ENCODE results near the gene ZC3H15.
"Not testable (repeated sequence)": the region's sequence is repeated elsewhere in the genome, so short reads cannot be mapped to it uniquely, and the experiment has no call there.

Gene ZC3H15

GRCh38 chr2:186496401-186496800, 10.3 kb downstream of the ZC3H15 start:
- DNase-seq (ENCODE audit: low spot score): no peak

- DNase-seq (ENCODE audit: low spot score): no peak
Measured at GRCh38 chr2:186497928-186498327, 11.9 kb downstream of the ZC3H15 start.

DNA sequence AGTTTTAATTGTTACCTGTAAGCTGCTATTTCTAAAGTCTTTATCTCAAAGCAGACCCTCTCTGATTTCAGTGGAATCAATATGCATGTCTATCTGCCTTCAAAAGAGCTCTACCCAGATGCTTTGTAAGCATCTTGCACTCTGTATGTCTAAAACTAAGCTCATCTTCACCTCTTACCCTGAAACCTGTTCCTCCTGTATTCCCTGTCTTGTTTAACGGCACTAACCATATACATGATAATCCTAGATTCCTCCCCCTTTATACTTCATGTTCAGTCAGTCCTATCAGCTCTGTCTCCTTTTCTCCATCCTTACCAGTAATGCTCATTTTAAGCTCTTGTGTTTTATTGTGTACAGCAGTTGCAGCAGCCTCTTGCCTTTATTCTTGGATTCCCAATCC, 12.8 kb downstream of the ZC3H15 start:
- DNase-seq (ENCODE audit: low spot score): no peak

GRCh38 chr2:186503827-186504606, 18.0 kb downstream of the ZC3H15 start:
- DNase-seq (ENCODE audit: low spot score): peak; percentile 47

- no peak for DNase-seq (ENCODE audit: low spot score)
Measured at GRCh38 chr2:186508263-186508662, 22.2 kb downstream of the ZC3H15 start.

DNA sequence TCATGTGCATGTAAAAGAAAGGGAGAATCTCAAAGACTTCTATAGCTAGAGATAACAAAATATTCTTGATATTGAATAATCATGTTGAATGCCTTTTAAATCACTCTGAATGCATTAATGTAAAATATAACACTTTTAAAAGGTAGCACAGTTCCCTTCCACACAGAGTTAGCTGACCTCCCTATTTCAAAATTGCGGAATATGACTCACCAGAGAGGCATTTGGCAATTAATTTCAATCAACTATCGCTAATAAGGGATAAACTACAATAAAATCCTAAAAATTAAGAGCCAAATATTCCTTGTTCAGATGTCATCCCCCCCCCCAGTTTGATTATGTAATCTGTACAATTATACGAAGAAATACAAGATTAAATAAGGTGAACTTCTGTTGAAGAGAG, 29.3 kb downstream of the ZC3H15 start:
- DNase-seq (ENCODE audit: low spot score): no peak

DNA sequence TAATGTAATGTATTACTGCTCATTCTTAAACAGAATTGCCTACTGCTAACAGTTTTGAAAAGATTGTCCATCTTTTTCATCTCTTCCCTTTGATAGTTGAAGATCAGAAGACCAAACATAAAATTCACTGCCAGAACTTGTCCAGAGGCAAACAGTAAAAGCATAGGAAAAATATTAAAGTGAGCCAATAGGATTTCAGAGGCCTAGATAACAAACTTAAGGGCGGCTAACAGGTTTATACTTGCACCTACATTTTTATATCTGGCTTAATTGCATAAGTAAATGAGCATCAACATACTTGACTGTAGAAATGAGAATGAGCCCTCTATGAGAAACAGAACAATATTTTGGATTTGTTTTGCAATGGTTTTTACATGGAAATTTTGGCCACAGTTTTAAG, 30.3 kb downstream of the ZC3H15 start:
- no peak for DNase-seq (ENCODE audit: low spot score)

- no peak for DNase-seq (ENCODE audit: low spot score)
Measured at GRCh38 chr2:186517090-186517489, 31.0 kb downstream of the ZC3H15 start.

GRCh38 chr2:186518291-186518690, 32.2 kb downstream of the ZC3H15 start:
- no peak for DNase-seq (ENCODE audit: low spot score)

- no peak for DNase-seq (ENCODE audit: low spot score)
Measured at GRCh38 chr2:186518945-186519344, 32.9 kb downstream of the ZC3H15 start.

DNA sequence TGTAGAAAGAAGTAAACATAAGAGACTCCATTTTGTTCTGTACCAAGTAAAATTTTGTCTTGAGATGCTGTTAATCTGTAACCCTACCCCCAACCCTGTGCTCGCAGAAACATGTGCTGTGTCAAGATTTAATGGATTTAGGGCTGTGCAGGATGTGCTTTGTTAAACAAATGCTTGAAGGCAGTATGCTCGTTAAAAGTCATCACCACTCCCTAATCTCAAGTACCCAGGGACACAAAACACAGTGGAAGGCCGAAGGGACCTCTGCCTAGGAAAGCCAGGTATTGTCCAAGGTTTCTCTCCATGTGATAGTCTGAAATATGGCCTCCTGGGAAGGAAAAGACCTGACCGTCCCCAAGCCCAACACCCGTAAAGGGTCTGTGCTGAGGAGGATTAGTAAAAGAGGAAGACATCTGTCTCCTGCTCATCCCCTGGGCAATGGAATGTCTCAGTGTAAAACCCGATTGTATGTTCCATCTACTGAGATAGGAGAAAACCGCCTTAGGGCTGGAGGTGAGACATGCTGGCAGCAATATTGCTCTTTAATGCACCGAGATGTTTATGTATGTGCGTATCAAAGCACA, 35.6 kb downstream of the ZC3H15 start:
- not testable (repeated sequence) for DNase-seq (ENCODE audit: low spot score)

DNA sequence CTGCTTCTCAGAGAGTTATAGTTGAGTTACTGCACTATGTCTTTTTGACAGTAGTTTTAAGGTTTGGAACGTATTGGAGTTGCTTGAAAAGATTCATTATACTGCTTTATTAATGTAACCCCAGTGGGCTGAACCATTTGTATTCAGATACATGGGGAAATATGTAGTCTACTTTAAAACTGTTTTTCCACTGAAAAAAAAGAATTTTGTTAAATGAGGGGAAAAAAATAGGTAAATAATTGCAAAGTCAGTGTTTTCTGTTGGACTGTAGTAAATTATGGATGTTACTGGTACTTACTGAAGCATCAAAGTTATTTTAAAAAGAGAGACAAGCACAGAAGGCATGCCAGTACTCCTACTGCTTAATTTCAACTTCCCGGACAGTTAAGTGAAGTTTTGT, 36.4 kb downstream of the ZC3H15 start:
- no peak for DNase-seq (ENCODE audit: low spot score)

DNA sequence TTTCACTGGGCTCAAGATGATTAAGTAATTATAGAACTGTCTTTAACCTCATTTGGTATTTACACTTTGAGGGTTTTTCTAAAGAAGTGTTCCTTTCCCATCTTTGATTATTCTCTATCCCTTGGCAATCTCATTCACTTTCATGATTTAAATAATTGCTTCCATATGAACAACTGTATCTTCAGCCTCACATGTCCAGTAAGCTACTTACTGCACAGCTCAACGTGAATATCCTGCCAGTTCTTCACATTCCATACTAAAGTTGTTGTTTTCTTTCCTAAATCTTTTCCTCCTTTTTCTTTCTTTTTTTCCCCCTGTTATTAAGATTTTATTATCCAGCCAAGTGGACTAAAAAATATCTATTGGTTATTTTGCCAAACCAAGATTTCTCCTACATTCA, 37.7 kb downstream of the ZC3H15 start:
- DNase-seq (ENCODE audit: low spot score): no peak

- DNase-seq (ENCODE audit: low spot score): no peak
Measured at GRCh38 chr2:186526281-186526680, 40.2 kb downstream of the ZC3H15 start.

GRCh38 chr2:186530314-186530713, 44.3 kb downstream of the ZC3H15 start:
- no peak for DNase-seq (ENCODE audit: low spot score)

GRCh38 chr2:186531257-186531775, 45.3 kb downstream of the ZC3H15 start:
- DNase-seq (ENCODE audit: low spot score): no peak

GRCh38 chr2:186532891-186533290, 46.8 kb downstream of the ZC3H15 start:
- DNase-seq (ENCODE audit: low spot score): no peak

DNA sequence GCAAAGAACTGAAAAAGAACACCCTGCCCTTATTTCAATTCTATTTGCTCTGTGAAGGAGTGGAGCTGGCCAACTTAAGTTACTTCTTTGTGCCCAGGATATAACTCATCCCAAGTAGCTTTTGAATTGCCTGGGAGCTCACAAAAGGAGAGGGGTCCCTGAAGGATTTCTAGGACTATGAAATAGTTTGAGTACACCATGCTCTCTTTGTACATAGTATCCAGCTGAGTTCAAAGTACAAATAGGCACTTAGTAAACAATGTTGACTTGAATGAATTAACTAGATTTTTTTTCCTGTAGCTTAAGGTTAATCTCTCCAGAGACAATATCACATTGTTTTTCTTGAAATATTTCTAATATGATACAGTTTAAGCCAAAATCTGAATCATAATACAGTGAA, 47.7 kb downstream of the ZC3H15 start:
- DNase-seq (ENCODE audit: low spot score): no peak

DNA sequence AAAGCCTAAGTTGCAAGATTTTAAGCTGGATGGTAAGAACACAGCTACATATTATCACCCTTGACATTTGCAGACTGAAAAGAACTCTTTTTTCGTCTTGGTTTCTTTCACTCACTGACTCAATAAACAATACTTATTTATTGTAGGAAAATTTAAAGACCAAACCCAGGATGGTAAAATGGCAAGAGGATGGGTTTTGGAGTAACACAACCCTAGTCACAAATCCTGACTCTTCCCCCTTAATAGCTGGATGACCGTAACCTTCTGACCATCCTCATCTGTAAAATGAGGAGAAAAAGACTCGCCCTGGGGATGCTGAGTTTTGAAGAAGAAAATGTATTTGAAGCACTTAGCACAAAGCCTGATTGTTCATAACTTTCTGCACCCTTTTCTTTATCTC, 48.3 kb downstream of the ZC3H15 start:
- no peak for DNase-seq (ENCODE audit: low spot score)

GRCh38 chr2:186535861-186536260, 49.8 kb downstream of the ZC3H15 start:
- peak; percentile 69 for DNase-seq (ENCODE audit: low spot score)

- no peak for DNase-seq (ENCODE audit: low spot score)
Measured at GRCh38 chr2:186537019-186537418, 51.0 kb downstream of the ZC3H15 start.

DNA sequence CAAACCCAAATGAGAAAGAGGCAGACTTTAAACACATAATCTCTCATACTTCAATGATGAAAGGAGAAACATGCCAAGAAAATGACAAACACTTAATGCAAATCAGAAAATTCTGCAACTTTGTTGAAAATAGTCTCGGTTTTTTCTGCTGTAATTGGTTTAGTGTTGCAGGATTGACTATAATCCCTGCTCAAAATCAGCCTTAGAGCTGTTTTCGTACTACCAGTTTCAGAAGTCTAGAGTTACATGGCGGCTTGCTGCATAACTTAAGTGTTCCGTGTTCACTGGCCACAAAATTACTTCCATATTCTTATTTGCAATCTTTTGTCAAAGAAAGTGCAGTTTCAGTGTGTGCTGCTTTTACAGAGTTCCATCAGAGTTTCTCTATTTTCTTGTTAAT, 54.9 kb downstream of the ZC3H15 start:
- no peak for DNase-seq (ENCODE audit: low spot score)

- no peak for DNase-seq (ENCODE audit: low spot score)
Measured at GRCh38 chr2:186542002-186542401, 55.9 kb downstream of the ZC3H15 start.

Measured in cerebellar cortex (tissue), 1 donor.